IMR-90 (cell line): Measurements from ENCODE around the gene ZDHHC7. TPM values are rescaled to one million over a fixed set of nuclear protein-coding genes. Genes with fewer than 3 reads are reported as not detected.

Experiments used
- ATAC-seq: fragments of 200-7000 bp; cut with Tn5 transposase; 2 replicates; pipeline ENCODE4 v1.9.1; 2020; ENCODE audit warnings: low read depth, mild to moderate bottlenecking, moderate library complexity
- BruUV-seq: library from RNA; stranded (reverse); fragments of 400-500 nt; replicated peaks from 2 replicates; lab custom pipeline; 2021; lab: Mats Ljungman, UMichigan
- CTCF ChIA-PET: fragments of 300-600 bp; formaldehyde crosslinking; extraction: SDS; loops from one replicate; lab custom pipeline; 2021; ENCODE audit warnings: antibody characterized with exemption; lab: Yijun Ruan, JAX
- POLR2A ChIA-PET: fragments of 300-600 bp; sonication (Branson Sonifier 250); formaldehyde crosslinking; loops from one replicate; lab custom pipeline; 2022; ENCODE audit warnings: antibody characterized with exemption; ENCODE audit not compliant: unreplicated experiment; lab: Charles Lee
- DNase-seq: peaks from one replicate; pipeline ENCODE4 v3.0.0; 2013
- H2AFZ ChIP-seq: replicated peaks from 2 replicates; pipeline ENCODE3; 2013; ENCODE audit warnings: low read length, mild to moderate bottlenecking; ENCODE audit not compliant: poor library complexity
- H2AK5ac ChIP-seq: 2 replicates; pipeline ENCODE4 v1.6.1; 2013; ENCODE audit warnings: low read depth, low read length, inconsistent platforms
- H2AK9ac ChIP-seq: replicated peaks from 2 replicates; pipeline ENCODE3; 2013; ENCODE audit warnings: mild to moderate bottlenecking, low read depth, low read length, moderate library complexity; ENCODE audit not compliant: poor library complexity
- H2BK120ac ChIP-seq: 2 replicates; pipeline ENCODE4 v1.6.1; 2013; ENCODE audit warnings: low read depth, low read length, inconsistent platforms
- H2BK15ac ChIP-seq: 3 replicates; pipeline ENCODE4 v1.6.1; 2013; ENCODE audit warnings: low read depth, low read length, inconsistent platforms
- H2BK20ac ChIP-seq: 2 replicates; pipeline ENCODE4 v1.6.1; 2013; ENCODE audit warnings: low read depth, mild to moderate bottlenecking, inconsistent platforms, low read length, moderate library complexity
- H2BK5ac ChIP-seq: 2 replicates; pipeline ENCODE4 v1.6.1; 2013; ENCODE audit warnings: mild to moderate bottlenecking, low read depth, low read length, inconsistent platforms; ENCODE audit not compliant: poor library complexity, severe bottlenecking
- H3K14ac ChIP-seq: replicated peaks from 2 replicates; pipeline ENCODE4 v1.6.1; 2013; ENCODE audit warnings: low read depth, low read length, inconsistent platforms
- H3K18ac ChIP-seq: 2 replicates; pipeline ENCODE4 v1.6.1; 2013; ENCODE audit warnings: low read depth, low read length, control low read depth
- H3K23ac ChIP-seq: 2 replicates; pipeline ENCODE4 v1.6.1; 2013; ENCODE audit warnings: low read depth, low read length, inconsistent platforms
- H3K27ac ChIP-seq: 2 replicates; pipeline ENCODE4 v1.5.1; 2013; ENCODE audit warnings: mild to moderate bottlenecking, control low read depth, low read length; ENCODE audit not compliant: insufficient read depth
- H3K27me3 ChIP-seq: 2 replicates; pipeline ENCODE4 v1.6.1; 2013; ENCODE audit warnings: low read length; ENCODE audit not compliant: control insufficient read depth, insufficient read depth
- H3K36me3 ChIP-seq: 2 replicates; pipeline ENCODE4 v1.6.1; 2013; ENCODE audit warnings: low read length, mixed read lengths; ENCODE audit not compliant: control insufficient read depth, insufficient read depth
- H3K4ac ChIP-seq: 2 replicates; pipeline ENCODE4 v1.6.1; 2013; ENCODE audit warnings: low read depth, low read length, inconsistent platforms
- H3K4me1 ChIP-seq: 2 replicates; pipeline ENCODE4 v1.6.1; 2013; ENCODE audit warnings: low read length, mixed read lengths; ENCODE audit not compliant: control insufficient read depth, insufficient read depth
- H3K4me2 ChIP-seq: 2 replicates; pipeline ENCODE4 v1.6.1; 2013; ENCODE audit warnings: low read depth, mild to moderate bottlenecking, control low read depth, low read length, moderate library complexity
- H3K4me3 ChIP-seq: 2 replicates; pipeline ENCODE4 v1.5.1; 2013; ENCODE audit warnings: low read depth, mild to moderate bottlenecking, control low read depth, low read length, moderate library complexity; ENCODE audit not compliant: insufficient read depth
- H3K56ac ChIP-seq: 2 replicates; pipeline ENCODE4 v1.6.1; 2013; ENCODE audit warnings: low read length, inconsistent platforms; ENCODE audit not compliant: insufficient read depth; ENCODE audit errors: extremely low read depth
- H3K79me1 ChIP-seq, 2 experiments: 2 replicates each; pipeline ENCODE4 v1.6.1; 2013; ENCODE audit warnings: low read length in 2 of 2, inconsistent platforms in 1 of 2, low read depth in 1 of 2
- H3K9ac ChIP-seq: 2 replicates; pipeline ENCODE4 v1.6.1; 2013; ENCODE audit warnings: low read depth, low read length, control low read depth
- H3K9me1 ChIP-seq: 2 replicates; pipeline ENCODE4 v1.6.1; 2013; ENCODE audit warnings: low read length, inconsistent platforms; ENCODE audit not compliant: insufficient read depth
- H3K9me3 ChIP-seq: 2 replicates; pipeline ENCODE4 v1.6.1; 2013; ENCODE audit warnings: low read length; ENCODE audit not compliant: control insufficient read depth, insufficient read depth
- H4K20me1 ChIP-seq: 2 replicates; pipeline ENCODE4 v1.6.1; 2013; ENCODE audit warnings: low read length, inconsistent platforms; ENCODE audit not compliant: insufficient read depth
- H4K5ac ChIP-seq: 2 replicates; pipeline ENCODE4 v1.6.1; 2013; ENCODE audit warnings: mild to moderate bottlenecking, low read depth, low read length, control low read depth
- H4K8ac ChIP-seq, 2 experiments: 2 replicates each; pipeline ENCODE4 v1.6.1; 2013; ENCODE audit warnings: low read depth in 2 of 2, low read length in 2 of 2, control low read depth in 1 of 2, inconsistent platforms in 1 of 2
- H4K91ac ChIP-seq: 2 replicates; pipeline ENCODE4 v1.6.1; 2013; ENCODE audit warnings: low read depth, low read length, inconsistent platforms; ENCODE audit not compliant: insufficient read depth
- BHLHE40 ChIP-seq: fragments of 150-350 bp; IDR thresholded peaks from 2 replicates; pipeline ENCODE4 v1.6.1; 2016; ENCODE audit warnings: mild to moderate bottlenecking, low read depth, low read length
- RFX5 ChIP-seq: IDR thresholded peaks from 2 replicates; pipeline ENCODE4 v1.8.0; 2012; ENCODE audit warnings: low read depth, mild to moderate bottlenecking, low read length, moderate library complexity
- SMC3 ChIP-seq: fragments of 150-350 bp; IDR thresholded peaks from 2 replicates; pipeline ENCODE4 v1.6.1; 2016; ENCODE audit warnings: low read depth, mild to moderate bottlenecking, antibody characterized with exemption, low read length, moderate library complexity
- WGBS, 2 experiments: methylation state at CpG; one replicate each; pipeline versions ENCODE4 v1.1.5 to v1.1.7; 2013; ENCODE audit warnings: missing lambda C conversion rate in 2 of 2; ENCODE audit not compliant: insufficient read length in 1 of 2; ENCODE audit errors: extremely low coverage in 2 of 2; 5-methylcytosine and 5-hydroxymethylcytosine counted together
- dilution Hi-C: fragments of 300-500 bp; cut with HindIII; formaldehyde crosslinking; loops from one replicate; pipeline ENCODE4 v1.14.3; 2018; ENCODE audit warnings: low sequenced_read_pairs; ENCODE audit not compliant: unreplicated experiment
- in situ Hi-C: fragments of 300-500 bp; cut with MboI; formaldehyde crosslinking; loops from 3 replicates; pipeline ENCODE4 v1.14.3; 2019; ENCODE audit warnings: low sequenced_read_pairs, inconsistent platforms, mixed read lengths
- intact Hi-C: fragments of 100-400 bp; cut with micrococcal nuclease; formaldehyde crosslinking; loops from 2 replicates; pipeline ENCODE4 v1.10.0; 2022
- polyA plus RNA-seq, 3 experiments: library from polyadenylated mRNA; depleted of rRNA; stranded (reverse); fragments of >200 nt; gene quantifications; 2 replicates each; pipeline ENCODE4 v1.2.3, GENCODE V29; 2012; ENCODE audit warnings: low replicate concordance in 1 of 3
- total RNA-seq: library from RNA; depleted of rRNA; stranded (reverse); fragments of >200 nt; gene quantifications from 2 replicates; pipeline ENCODE4 v1.2.3, GENCODE V29; 2012
- TF ChIP-seq, protein P1 (sequence below): fragments of 150-350 bp; IDR thresholded peaks from 2 replicates; pipeline ENCODE4 v1.6.1; 2016; ENCODE audit warnings: low read depth, mild to moderate bottlenecking, low read length, moderate library complexity, borderline replicate concordance

Gene ZDHHC7
- total and polyA plus RNA-seq, 2 of the 4 experiments (the other 2 are of a cell fraction) = 80.1 to 97.1 TPM

DNA sequence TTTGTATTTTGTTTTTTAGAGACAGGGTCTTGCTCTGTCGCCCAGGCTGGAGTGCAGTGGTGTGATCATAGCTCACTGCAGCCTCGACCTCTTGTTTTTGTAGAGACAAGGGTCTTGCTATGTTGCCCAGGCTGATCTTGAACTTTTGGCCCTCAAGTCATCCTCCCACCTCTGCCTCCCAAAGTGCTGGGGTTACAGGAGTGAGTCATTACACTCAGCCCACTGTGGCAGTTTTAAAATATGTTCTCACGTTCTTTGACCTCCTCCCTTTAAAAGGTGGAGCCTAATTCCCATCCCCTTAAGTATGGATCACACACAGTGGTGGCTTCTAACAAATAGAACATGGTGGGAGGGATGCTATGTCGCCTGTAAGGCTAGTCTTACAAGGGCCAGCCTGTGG is 67.7 kb downstream of the ZDHHC7 start:
- H4K91ac ChIP-seq = no peak overlapping the region
- no peak for DNase-seq
- peaks cover 4% of the 10 kb centered on the region for H3K9me3 ChIP-seq
- no peak overlapping the region for H3K4me2 ChIP-seq
- no CpG with 5 or more reads among the region's 4 CpGs for WGBS, 2 experiments
- H3K9ac ChIP-seq = no peak overlapping the region
- CTCF ChIA-PET = no interaction called here
- H3K4me3 ChIP-seq = no peak overlapping the region
- H2BK20ac ChIP-seq = no peak overlapping the region
- H3K4ac ChIP-seq = no peak overlapping the region
- H3K9me1 ChIP-seq = 0 out of 2 replicates have a peak, but pooled peaks cover 5% of the 10 kb centered on the region
- no peak overlapping the region for H2AK5ac ChIP-seq
- H3K18ac ChIP-seq = no peak overlapping the region
- POLR2A ChIA-PET = no interaction called here
- no peak overlapping the region for H2BK5ac ChIP-seq
- ATAC-seq = no peak
- no peaks in the 10 kb centered on the region for H3K27me3 ChIP-seq
- dilution Hi-C loops = no loop called here
- H4K5ac ChIP-seq = no peak overlapping the region
- no peak overlapping the region for H2BK120ac ChIP-seq
- H3K14ac ChIP-seq = no peak overlapping the region
- H4K20me1 ChIP-seq = no peaks in the 10 kb centered on the region
- H3K36me3 ChIP-seq = no peaks in the 10 kb centered on the region
- H2AK9ac ChIP-seq = peak overlapping the region; percentile 42
- TF ChIP-seq RFX5 = no peak
- no peak for TF ChIP-seq BHLHE40
- no peak for TF ChIP-seq SMC3
- TF ChIP-seq, protein P1, sequence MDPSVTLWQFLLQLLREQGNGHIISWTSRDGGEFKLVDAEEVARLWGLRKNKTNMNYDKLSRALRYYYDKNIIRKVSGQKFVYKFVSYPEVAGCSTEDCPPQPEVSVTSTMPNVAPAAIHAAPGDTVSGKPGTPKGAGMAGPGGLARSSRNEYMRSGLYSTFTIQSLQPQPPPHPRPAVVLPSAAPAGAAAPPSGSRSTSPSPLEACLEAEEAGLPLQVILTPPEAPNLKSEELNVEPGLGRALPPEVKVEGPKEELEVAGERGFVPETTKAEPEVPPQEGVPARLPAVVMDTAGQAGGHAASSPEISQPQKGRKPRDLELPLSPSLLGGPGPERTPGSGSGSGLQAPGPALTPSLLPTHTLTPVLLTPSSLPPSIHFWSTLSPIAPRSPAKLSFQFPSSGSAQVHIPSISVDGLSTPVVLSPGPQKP = no peak
- no peak overlapping the region for H3K27ac ChIP-seq
- BruUV-seq = no TSS peak
- no peak overlapping the region for H3K23ac ChIP-seq
- H4K8ac ChIP-seq = no peak overlapping the region
- H3K56ac ChIP-seq = no peak overlapping the region
- H3K4me1 ChIP-seq = peaks cover 4% of the 10 kb centered on the region; the same call in 1 of the 2 replicates
- in situ Hi-C loops = no loop called here
- no peaks in the 10 kb centered on the region for H3K79me1 ChIP-seq
- intact Hi-C loops = no loop called here
- no peak overlapping the region for H2AFZ ChIP-seq
- no peak overlapping the region for H2BK15ac ChIP-seq
